ENCODE measurements around the gene SGSM1. TPM values are rescaled to one million over a fixed set of nuclear protein-coding genes. Genes with fewer than 3 reads are reported as not detected.

SGSM1 gene
- 0.07 TPM in 1 of 2 replicates, not detected in the other for total RNA-seq

- H3K36me3 Mint-ChIP-seq (ENCODE audit: low read depth) = no peaks in the 10 kb centered on the region
- DNase-seq (ENCODE audit: low spot score) = peak; percentile 71
- no peaks in the 10 kb centered on the region for H3K9me3 Mint-ChIP-seq
- H3K4me3 Mint-ChIP-seq (ENCODE audit: low read depth) = peak within 1 kb of the TSS; percentile 70
- peaks cover 21% of the 10 kb centered on the region for H3K27me3 Mint-ChIP-seq (ENCODE audit: low read depth)
- intact Hi-C loops (cut with micrococcal nuclease) = loop anchor here (10.0 kb wide), 1 partner anchor 599 kb away; no protein-coding TSS in a partner anchor
- H3K27ac Mint-ChIP-seq = no peak within 1 kb of the TSS
- H3K4me1 Mint-ChIP-seq (ENCODE audit: low read depth) = peaks cover 38% of the 10 kb centered on the region
Observed at GRCh38 chr22:24805790-24806662, at the start of gene SGSM1. Gene SGSM1, plus strand, starts transcription at chr22:24806211. Its CDS starts 115 bp downstream, at chr22:24806326.

DNA sequence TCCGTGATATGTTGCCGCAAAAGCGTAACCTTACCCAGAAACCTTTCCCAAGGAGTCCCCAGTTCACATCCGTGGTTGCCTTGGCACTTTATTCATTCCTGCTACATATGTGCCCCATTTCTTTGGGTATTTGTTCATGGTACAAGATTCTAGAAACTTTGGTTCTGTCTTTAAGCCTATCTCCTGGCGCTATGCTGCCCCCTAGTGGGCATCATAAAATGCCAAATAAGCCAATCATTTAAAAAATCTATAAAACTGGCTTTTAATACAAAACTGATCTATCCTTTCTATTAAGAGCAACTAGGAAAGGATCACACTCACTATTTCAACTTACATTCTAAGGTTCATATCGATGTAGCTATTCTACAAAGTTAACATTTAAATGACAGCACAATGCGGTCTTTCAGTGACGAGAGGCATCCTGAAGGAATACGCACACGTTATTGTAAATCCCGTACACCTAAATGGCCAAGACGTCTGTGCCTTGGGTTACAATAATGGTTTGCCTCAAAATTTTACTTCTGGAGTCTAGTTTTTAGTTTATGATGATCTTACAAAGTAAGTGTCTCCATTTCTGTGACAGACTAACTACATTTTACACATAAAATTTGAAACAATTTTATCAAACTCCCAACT is 47.7 kb upstream of the SGSM1 start:
- H3K9me3 Mint-ChIP-seq = no peaks in the 10 kb centered on the region

DNA sequence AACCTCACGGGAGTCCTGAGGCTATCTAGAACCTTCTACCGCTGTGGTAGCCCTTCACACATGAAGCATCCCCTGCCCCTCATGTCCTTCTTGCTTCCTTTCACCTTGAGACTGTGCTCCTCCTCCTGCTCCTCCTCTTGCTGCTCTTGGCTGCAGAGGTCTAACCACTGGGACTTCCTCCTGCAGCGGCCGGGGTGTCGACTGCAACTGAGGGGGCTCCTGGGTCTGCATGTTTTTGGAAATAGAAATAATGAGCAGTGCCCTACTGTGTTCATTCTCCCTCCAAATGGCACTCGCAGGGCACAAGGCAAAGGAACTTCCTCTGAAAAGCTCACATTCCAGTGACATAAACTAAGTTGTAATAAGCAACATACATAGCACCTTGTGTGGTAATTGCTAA is 46.2 kb upstream of the SGSM1 start:
- Mint-ChIP-seq H3K27ac (no peak overlapping the region), H3K4me3 (ENCODE audit: low read depth) (no peak overlapping the region), H3K27me3 (ENCODE audit: low read depth) (peaks cover 3% of the 10 kb centered on the region), H3K4me1 (ENCODE audit: low read depth) (no peaks in the 10 kb centered on the region), H3K9me3 (no peaks in the 10 kb centered on the region), H3K36me3 (ENCODE audit: low read depth) (no peaks in the 10 kb centered on the region)
- no peak for DNase-seq (ENCODE audit: low spot score)
- intact Hi-C loops (cut with micrococcal nuclease) = no loop called here

More for the DNA sequence above, 47.7 kb upstream of the SGSM1 start:
- DNase-seq (ENCODE audit: low spot score) = no peak
- Mint-ChIP-seq H3K27me3 (ENCODE audit: low read depth) (peaks cover 14% of the 10 kb centered on the region), H3K27ac (no peak overlapping the region), H3K4me3 (ENCODE audit: low read depth) (no peak overlapping the region), H3K4me1 (ENCODE audit: low read depth) (no peaks in the 10 kb centered on the region), H3K36me3 (ENCODE audit: low read depth) (no peaks in the 10 kb centered on the region)
- intact Hi-C loops (cut with micrococcal nuclease) = no loop called here

GRCh38 chr22:24760708-24761306 is 45.2 kb upstream of the SGSM1 start:
- Mint-ChIP-seq H3K36me3 (ENCODE audit: low read depth) (no peaks in the 10 kb centered on the region), H3K4me1 (ENCODE audit: low read depth) (no peaks in the 10 kb centered on the region), H3K9me3 (no peaks in the 10 kb centered on the region), H3K27ac (no peak overlapping the region), H3K4me3 (ENCODE audit: low read depth) (no peak overlapping the region), H3K27me3 (ENCODE audit: low read depth) (peaks cover 3% of the 10 kb centered on the region)
- DNase-seq (ENCODE audit: low spot score) = no peak
- intact Hi-C loops (cut with micrococcal nuclease) = no loop called here

GRCh38 chr22:24761888-24762675 is 43.9 kb upstream of the SGSM1 start:
- H3K4me3 Mint-ChIP-seq (ENCODE audit: low read depth) = no peak overlapping the region
- no peak for DNase-seq (ENCODE audit: low spot score)
- intact Hi-C loops (cut with micrococcal nuclease) = no loop called here
- no peak overlapping the region for H3K27ac Mint-ChIP-seq
- no peaks in the 10 kb centered on the region for H3K36me3 Mint-ChIP-seq (ENCODE audit: low read depth)
- no peaks in the 10 kb centered on the region for H3K4me1 Mint-ChIP-seq (ENCODE audit: low read depth)
- peaks cover 3% of the 10 kb centered on the region for H3K27me3 Mint-ChIP-seq (ENCODE audit: low read depth)
- H3K9me3 Mint-ChIP-seq = no peaks in the 10 kb centered on the region

DNA sequence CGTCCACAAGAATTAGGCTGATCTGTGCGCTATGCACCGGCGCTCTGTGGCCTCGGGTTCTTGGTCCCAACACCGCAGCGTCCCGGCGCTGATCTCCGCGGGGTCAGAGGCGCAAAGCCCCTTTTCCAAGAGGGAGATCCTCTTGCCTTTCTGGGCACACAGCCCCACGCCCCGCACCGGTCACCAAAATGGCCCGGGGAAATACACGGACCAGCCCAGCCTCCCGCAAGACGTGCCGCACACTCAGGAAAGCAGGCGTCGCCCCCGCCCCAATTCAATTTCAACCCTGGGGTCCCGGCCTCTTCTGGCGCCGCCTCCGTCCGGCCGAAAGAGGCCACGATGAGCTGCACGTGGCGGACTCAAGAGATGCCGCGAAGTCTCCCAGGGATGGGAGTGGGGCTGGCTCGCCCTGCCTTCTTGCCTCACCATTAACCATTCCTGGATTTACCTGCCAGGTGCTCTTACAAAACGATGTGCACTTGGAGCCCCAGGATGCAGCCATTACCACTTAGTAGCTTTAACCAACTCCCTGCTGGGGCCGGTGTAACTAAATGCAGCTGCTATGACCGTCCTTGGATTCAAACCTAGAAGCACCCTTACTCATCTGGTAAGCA is 42.0 kb upstream of the SGSM1 start:
- no peak overlapping the region for H3K27ac Mint-ChIP-seq
- intact Hi-C loops (cut with micrococcal nuclease) = no loop called here
- H3K9me3 Mint-ChIP-seq = no peaks in the 10 kb centered on the region
- no peaks in the 10 kb centered on the region for H3K36me3 Mint-ChIP-seq (ENCODE audit: low read depth)
- no peak overlapping the region for H3K4me3 Mint-ChIP-seq (ENCODE audit: low read depth)
- H3K27me3 Mint-ChIP-seq (ENCODE audit: low read depth) = peaks cover 3% of the 10 kb centered on the region
- H3K4me1 Mint-ChIP-seq (ENCODE audit: low read depth) = no peaks in the 10 kb centered on the region
- no peak for DNase-seq (ENCODE audit: low spot score)

GRCh38 chr22:24765166-24765565 is 40.8 kb upstream of the SGSM1 start:
- peaks cover 3% of the 10 kb centered on the region for H3K27me3 Mint-ChIP-seq (ENCODE audit: low read depth)
- H3K36me3 Mint-ChIP-seq (ENCODE audit: low read depth) = no peaks in the 10 kb centered on the region
- H3K4me1 Mint-ChIP-seq (ENCODE audit: low read depth) = no peaks in the 10 kb centered on the region
- no peak for DNase-seq (ENCODE audit: low spot score)
- H3K27ac Mint-ChIP-seq = no peak overlapping the region
- H3K9me3 Mint-ChIP-seq = no peaks in the 10 kb centered on the region
- no peak overlapping the region for H3K4me3 Mint-ChIP-seq (ENCODE audit: low read depth)
- intact Hi-C loops (cut with micrococcal nuclease) = loop anchor here (5.0 kb wide), 1 partner anchor 87 kb away; no protein-coding TSS in a partner anchor

- Mint-ChIP-seq H3K9me3 (no peaks in the 10 kb centered on the region), H3K4me3 (ENCODE audit: low read depth) (no peak overlapping the region), H3K36me3 (ENCODE audit: low read depth) (no peaks in the 10 kb centered on the region), H3K4me1 (ENCODE audit: low read depth) (peaks cover 3% of the 10 kb centered on the region), H3K27me3 (ENCODE audit: low read depth) (peaks cover 5% of the 10 kb centered on the region), H3K27ac (no peak overlapping the region)
- DNase-seq (ENCODE audit: low spot score) = no peak
- intact Hi-C loops (cut with micrococcal nuclease) = loop anchor here (5.0 kb wide), 1 partner anchor 84 kb away; no protein-coding TSS in a partner anchor
Observed at GRCh38 chr22:24768537-24769374, 37.3 kb upstream of the SGSM1 start.

DNA sequence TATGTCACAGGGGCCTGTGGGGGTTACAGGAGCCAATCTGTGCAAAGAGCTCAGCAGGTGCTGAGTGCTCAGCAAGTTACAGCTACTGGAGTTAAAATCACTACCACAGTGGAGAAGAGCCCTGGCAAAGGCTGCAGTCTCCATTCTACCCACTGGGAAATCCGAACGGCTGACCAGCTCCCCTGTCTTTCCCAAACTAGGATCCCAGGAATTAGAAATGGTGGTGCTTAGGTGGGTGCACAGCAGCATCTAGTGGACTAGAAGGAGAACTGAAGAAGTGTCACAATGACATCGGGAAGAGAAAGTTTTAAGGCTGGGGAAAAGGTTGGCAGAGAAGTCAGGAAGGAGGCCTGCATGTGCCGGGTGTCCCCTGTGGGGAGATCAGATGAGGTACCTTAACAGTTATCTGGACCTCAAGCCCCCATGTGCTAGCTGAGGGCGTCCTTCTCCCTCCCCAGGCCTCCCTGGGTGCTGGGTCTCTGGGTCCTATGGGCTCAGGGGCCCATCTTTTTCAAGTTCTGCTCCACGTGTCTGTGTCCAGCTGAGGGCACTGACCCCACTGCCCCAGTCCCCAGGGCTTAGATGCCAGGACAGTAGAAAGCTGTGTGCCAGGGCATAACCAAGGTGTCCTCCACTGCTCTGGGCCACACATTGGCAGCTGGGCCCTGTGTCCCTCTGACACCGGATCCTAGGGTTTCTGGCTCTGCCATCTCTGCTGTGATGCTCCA is 33.4 kb upstream of the SGSM1 start:
- Mint-ChIP-seq H3K27ac (no peak overlapping the region), H3K9me3 (no peaks in the 10 kb centered on the region), H3K4me3 (ENCODE audit: low read depth) (no peak overlapping the region), H3K4me1 (ENCODE audit: low read depth) (peaks cover 7% of the 10 kb centered on the region), H3K27me3 (ENCODE audit: low read depth) (peaks cover 8% of the 10 kb centered on the region), H3K36me3 (ENCODE audit: low read depth) (no peaks in the 10 kb centered on the region)
- intact Hi-C loops (cut with micrococcal nuclease) = no loop called here
- no peak for DNase-seq (ENCODE audit: low spot score)

DNA sequence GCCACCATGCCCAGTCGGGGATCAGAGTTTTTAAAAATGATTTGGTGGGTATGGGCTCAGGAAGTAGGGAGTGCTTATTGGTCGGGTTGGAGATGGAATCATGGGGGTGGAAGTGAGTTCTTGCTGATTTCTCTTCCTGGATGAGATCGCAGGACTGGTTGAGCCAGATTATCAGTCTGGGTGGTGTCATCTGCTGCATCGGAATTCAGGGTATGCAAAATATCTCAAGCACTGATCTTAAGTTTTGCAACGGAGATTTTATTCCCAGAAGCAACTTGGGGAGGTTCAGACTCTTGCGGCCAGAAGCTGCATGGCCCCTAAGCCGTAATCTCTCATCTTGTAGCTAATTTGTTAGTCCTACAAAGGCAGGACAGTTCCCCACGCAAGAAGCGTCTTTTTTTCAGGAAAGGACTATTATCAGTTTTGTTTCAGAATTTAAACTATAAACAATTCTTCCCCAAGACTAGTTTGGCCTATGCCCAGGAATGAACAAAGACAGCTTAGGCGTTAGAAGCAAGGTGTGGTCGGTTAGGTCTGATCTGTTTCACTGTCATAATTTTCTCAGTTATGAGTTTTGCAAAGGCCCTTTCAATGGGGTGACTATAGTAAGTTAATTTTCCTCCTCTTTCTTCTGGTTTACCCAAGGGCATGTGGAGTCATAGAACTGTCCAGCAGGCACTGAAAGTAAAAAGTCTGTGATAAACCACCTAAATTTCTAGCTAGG is 30.1 kb upstream of the SGSM1 start:
- Mint-ChIP-seq H3K4me3 (ENCODE audit: low read depth) (no peak overlapping the region), H3K9me3 (no peaks in the 10 kb centered on the region), H3K4me1 (ENCODE audit: low read depth) (peaks cover 7% of the 10 kb centered on the region), H3K36me3 (ENCODE audit: low read depth) (no peaks in the 10 kb centered on the region), H3K27me3 (ENCODE audit: low read depth) (peaks cover 9% of the 10 kb centered on the region), H3K27ac (no peak overlapping the region)
- intact Hi-C loops (cut with micrococcal nuclease) = no loop called here
- no peak for DNase-seq (ENCODE audit: low spot score)
